Mucosa of descending colon (tissue), 3 donors: ENCODE measurements around the gene SAMD10. TPM values are rescaled to one million over a fixed set of nuclear protein-coding genes. Genes with fewer than 3 reads are reported as not detected.
A peak's percentile ranks its signal among the peaks of the same experiment; 100 is the strongest.
"Not testable (repeated sequence)": the region's sequence is repeated elsewhere in the genome, so short reads cannot be mapped to it uniquely, and the experiment has no call there.

Experiments
- ATAC-seq: fragments of 200-7000 bp; cut with Tn5 transposase; one replicate; pipeline ENCODE4 v1.9.1; 2020; ENCODE audit warnings: mild to moderate bottlenecking, moderate library complexity
- DNase-seq, 3 donors: peaks; one replicate each; pipeline ENCODE4 v3.0.0-alpha.2; 2020
- H3K36me3 ChIP-seq: fragments of 200-600 bp; one replicate; pipeline ENCODE4 v1.8.0; 2021; ENCODE audit warnings: low read depth, mild to moderate bottlenecking
- H3K4me1 ChIP-seq: fragments of 200-600 bp; one replicate; pipeline ENCODE4 v1.8.0; 2021; ENCODE audit warnings: low read depth, mild to moderate bottlenecking
- H3K4me3 ChIP-seq: fragments of 200-600 bp; one replicate; pipeline ENCODE4 v1.8.0; 2021; ENCODE audit warnings: mild to moderate bottlenecking
- H3K9me3 ChIP-seq: fragments of 200-600 bp; one replicate; pipeline ENCODE4 v1.8.0; 2021; ENCODE audit warnings: mild to moderate bottlenecking
- intact Hi-C, 2 donors: fragments of 100-400 bp; cut with DNase I in 1 of 2; cut with micrococcal nuclease in 1 of 2; formaldehyde crosslinking; loops; one replicate each; pipeline versions ENCODE4 v1.11.0 to v1.11.1; 2022; cut with DNase I, micrococcal nuclease
- total RNA-seq, 3 donors: library from RNA; stranded (reverse); fragmentation: NEBNext Ultra II Directional in 2 of 3; extraction: Animal tissue kit (Norgen Biotek cat#: 25700) in 2 of 3; gene quantifications; one replicate each; pipeline versions ENCODE4 v1.2.1 to v1.2.4, GENCODE V29; 2021 to 2023
- TF ChIP-seq, protein P1 (sequence below): fragments of 200-600 bp; IDR thresholded peaks from one replicate; pipeline ENCODE4 v1.8.0; 2022; ENCODE audit warnings: antibody characterized with exemption, mild to moderate bottlenecking
- donor health status: DM: no; HTN: no; CAD: no; lungs with moderate emphysema.
- donor health status: DM: no; HTN: no; CAD: no.
- donor health status: DM: no; HTN: yes; CAD: no.

SAMD10 gene
- total RNA-seq, 3 donors from 2014 or later: 3.8 to 7.9 (median 5.6) TPM

DNA sequence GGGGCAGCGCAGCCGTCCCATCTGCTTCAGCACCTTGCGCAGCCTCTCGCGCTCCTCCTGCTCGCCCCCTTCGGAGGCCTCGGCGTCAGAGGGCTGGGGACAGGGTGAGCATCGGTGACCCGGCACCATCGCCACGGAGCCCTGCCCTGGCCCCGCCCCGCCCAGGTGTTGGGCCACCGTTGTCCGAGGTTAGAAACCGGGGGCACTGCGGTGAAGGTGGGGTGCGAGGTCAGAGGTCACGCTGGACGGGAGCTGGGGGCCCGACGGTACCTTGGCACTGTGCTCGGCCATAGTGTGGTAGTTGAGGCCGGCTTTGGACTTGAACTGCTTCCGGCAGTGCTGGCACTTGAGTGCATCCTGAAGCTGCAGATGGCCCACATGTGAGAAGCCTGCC is 16.1 kb downstream of the SAMD10 start:
- Histone ChIP-seq H3K4me1 (no peaks in the 10 kb centered on the region), H3K9me3 (no peaks in the 10 kb centered on the region), H3K36me3 (no peaks in the 10 kb centered on the region), H3K4me3 (no peak overlapping the region)
- TF ChIP-seq, protein P1, sequence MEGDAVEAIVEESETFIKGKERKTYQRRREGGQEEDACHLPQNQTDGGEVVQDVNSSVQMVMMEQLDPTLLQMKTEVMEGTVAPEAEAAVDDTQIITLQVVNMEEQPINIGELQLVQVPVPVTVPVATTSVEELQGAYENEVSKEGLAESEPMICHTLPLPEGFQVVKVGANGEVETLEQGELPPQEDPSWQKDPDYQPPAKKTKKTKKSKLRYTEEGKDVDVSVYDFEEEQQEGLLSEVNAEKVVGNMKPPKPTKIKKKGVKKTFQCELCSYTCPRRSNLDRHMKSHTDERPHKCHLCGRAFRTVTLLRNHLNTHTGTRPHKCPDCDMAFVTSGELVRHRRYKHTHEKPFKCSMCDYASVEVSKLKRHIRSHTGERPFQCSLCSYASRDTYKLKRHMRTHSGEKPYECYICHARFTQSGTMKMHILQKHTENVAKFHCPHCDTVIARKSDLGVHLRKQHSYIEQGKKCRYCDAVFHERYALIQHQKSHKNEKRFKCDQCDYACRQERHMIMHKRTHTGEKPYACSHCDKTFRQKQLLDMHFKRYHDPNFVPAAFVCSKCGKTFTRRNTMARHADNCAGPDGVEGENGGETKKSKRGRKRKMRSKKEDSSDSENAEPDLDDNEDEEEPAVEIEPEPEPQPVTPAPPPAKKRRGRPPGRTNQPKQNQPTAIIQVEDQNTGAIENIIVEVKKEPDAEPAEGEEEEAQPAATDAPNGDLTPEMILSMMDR: no peak
- intact Hi-C loops: no loop called here
- DNase-seq: peak in 2 of 3 donors; percentile 31 to 52
- no peak for ATAC-seq

DNA sequence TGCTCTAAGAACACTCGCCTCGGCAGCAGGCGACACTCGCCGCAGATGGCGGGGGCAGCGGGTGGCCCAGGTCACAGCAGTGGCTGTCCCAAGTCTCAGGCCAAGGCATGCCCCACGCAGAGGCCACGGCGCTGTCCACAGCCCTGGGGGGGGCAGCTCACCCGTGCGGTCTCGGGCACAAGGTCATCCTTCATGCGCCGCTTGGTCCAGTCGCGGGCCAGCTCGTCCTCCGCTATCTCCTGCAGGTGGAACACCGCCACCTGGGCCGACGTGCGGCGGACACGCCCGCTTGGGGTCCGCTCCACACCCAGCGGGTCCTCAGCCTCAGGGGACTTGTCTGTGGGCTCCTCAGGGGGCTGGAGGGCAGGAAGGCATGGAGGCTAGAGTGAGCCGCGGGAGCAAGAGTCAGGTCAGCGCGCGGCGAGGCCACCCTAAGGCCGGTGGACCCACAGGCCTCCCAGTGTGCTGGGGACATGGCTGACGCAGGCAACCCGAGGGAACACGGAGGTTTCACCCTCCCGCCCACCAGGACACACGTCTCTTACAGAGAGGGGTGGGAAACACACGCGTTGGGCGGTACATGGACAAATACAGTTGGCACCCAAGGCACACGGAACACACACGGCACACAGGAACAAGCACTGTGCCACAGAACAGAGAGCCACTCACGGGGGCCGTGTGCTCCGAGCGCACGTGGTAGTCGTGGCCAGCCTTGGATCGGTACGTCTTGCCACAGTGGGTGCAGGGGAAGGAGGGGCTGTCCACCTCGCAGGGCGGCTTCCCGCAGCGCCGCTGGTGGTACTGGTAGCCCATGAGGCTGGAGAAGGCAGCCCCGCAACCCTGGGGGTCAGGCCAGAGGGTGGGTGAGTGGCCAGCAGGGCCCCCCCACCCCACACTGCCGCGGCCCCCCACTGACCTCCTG is 16.8 kb downstream of the SAMD10 start:
- ATAC-seq (no peak), DNase-seq (peak in 2 of 3 donors; percentile 31 to 59)
- TF ChIP-seq, protein P1: no peak
- intact Hi-C loops: no loop called here
- no peaks in the 10 kb centered on the region for H3K36me3 ChIP-seq
- H3K4me1 ChIP-seq: peaks cover 2% of the 10 kb centered on the region
- no peak overlapping the region for H3K4me3 ChIP-seq
- no peaks in the 10 kb centered on the region for H3K9me3 ChIP-seq

DNA sequence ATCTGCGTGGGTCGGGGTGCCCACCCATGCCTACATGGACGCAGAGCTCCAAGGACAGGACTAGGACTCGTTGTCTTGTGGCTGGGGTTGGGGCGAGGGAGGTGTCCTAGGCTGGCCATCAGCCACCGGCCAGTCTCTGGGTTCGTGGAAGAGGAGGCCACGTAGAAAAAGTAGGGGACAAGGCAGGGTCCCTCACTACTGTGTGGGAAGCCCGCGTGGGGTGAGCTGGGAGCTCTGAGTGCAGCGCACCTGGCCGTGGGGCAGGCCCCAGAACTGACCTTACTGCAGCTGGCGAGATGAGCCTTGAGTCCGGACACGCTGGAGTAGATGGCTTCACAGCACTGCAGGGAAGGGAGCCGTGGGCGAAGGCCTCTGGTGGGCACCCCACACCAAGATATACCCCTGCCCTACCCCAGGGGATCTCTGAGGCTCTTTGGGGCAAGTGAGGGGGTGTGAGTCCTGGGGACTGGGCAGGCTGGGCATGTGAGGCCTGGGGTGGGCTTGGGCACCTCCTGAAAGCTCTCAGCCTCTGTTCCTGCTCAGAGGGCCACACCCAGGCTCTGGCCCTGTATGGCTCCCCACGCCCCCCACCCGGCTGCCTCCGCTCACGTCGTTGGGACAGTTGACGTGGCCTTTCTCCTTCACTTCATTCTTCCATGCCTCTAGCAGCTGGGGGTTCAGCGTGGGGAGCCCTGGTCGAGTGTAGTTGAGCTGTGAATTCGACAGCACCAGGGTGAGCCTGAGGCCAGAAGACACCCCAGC is 17.6 kb downstream of the SAMD10 start:
- Histone ChIP-seq H3K4me1 (peaks cover 10% of the 10 kb centered on the region), H3K36me3 (no peaks in the 10 kb centered on the region), H3K9me3 (no peaks in the 10 kb centered on the region), H3K4me3 (no peak overlapping the region)
- no peak for ATAC-seq
- intact Hi-C loops: no loop called here
- peak in 2 of 3 donors; percentile 21 to 46 for DNase-seq
- TF ChIP-seq, protein P1: no peak

DNA sequence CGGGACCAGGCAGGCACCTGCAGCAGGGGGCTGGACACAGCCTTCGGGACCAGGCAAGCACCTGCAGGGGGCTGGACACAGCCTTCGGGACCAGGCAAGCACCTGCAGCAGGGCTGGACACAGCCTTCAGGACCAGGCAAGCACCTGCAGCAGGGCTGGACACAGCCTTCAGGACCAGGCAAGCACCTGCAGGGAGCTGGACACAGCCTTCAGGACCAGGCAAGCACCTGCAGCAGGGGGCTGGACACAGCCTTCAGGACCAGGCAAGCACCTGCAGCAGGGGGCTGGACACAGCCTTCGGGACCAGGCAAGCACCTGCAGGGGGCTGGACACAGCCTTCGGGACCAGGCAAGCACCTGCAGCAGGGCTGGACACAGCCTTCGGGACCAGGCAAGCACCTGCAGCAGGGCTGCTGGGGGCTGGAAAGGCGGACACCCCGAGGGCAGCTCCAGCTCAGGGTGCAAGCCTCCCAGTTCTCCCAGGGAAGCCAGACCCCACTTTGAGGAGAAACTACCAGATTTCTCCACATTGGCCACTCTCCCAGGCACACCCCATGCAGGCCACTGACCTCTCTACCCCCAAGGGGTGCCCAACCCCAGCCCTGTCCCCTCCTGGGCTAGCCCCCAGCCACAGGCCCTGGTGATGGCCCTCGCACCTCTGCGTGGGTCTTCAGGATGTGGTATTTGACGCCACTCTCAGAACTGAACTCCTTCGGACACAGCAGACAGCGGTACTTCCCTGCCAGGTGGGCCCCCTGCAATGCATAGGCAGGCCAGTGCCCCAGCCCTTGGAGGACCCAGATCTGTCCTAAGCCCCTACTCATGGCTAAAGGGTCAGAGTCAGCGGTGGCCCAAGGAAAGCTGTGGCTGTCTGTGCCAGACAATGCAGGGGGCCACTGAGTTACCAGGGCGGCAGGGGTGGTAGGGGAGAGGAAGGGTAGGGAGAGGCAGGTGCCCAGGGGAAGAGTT is 18.5 kb downstream of the SAMD10 start:
- H3K9me3 ChIP-seq, ATAC-seq, H3K36me3 ChIP-seq, intact Hi-C loops, H3K4me3 ChIP-seq: not testable (repeated sequence)
- H3K4me1 ChIP-seq: peaks cover 11% of the 10 kb centered on the region
- peak in 2 of 3 donors; percentile 31 to 43 for DNase-seq

DNA sequence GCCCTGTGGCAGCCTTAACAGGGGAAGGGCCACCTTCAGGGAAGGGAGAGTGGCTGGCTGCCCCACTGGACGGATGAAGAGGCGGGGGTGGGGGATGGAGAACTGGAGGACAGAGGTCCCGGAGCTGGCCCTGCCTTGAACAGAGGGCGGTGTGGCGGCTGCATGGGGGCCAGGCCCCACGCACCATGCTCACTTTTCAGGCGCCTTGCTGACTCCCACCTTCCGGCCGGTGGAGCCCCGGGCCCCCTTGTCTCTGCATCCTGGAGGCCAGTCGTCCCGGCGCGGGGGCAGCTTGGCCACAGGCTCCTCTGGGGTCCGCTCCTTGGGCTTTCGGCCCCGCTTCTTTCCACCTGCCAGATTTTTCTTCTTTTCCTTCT is 19.8 kb downstream of the SAMD10 start:
- DNase-seq (peak in 1 of 3 donors; percentile 51), ATAC-seq (no peak)
- intact Hi-C loops: no loop called here
- Histone ChIP-seq H3K9me3 (no peaks in the 10 kb centered on the region), H3K4me1 (peaks cover 16% of the 10 kb centered on the region), H3K36me3 (no peaks in the 10 kb centered on the region), H3K4me3 (no peak overlapping the region)
- TF ChIP-seq, protein P1: no peak
